HepG2 (cell line): ENCODE measurements around the gene HES7. TPM values are rescaled to one million over a fixed set of nuclear protein-coding genes. Genes with fewer than 3 reads are reported as not detected.

ENCODE experiments used
- ATF4 ChIP-seq, 2 experiments: fragments of 450-650 bp in 1 of 2; sonication (generic) in 1 of 2; formaldehyde crosslinking; IDR thresholded peaks; 2 replicates each; pipeline versions ENCODE4 v1.5.0 to v1.8.0; 2020 to 2022; ENCODE audit warnings: mild to moderate bottlenecking in 1 of 2, missing genetic modification reagents in 1 of 2
- DRAP1 ChIP-seq: IDR thresholded peaks from 2 replicates; pipeline ENCODE4 v1.6.1; 2016; ENCODE audit warnings: missing genetic modification reagents, missing compliant biosample characterization
- FOXA1 ChIP-seq, 2 experiments: fragments of 450-650 bp in 1 of 2; sonication (generic) in 1 of 2; formaldehyde crosslinking in 1 of 2; IDR thresholded peaks; 2 replicates each; pipeline versions ENCODE4 v1.4.0 to v1.6.1; 2016 to 2020; ENCODE audit warnings: missing genetic modification reagents in 1 of 2
- HNRNPK ChIP-seq: fragments of 200-400 bp; formaldehyde crosslinking; IDR thresholded peaks from 2 replicates; pipeline ENCODE4 v1.6.1; 2018; ENCODE audit warnings: low read length, low read depth, moderate library complexity, mild to moderate bottlenecking; ENCODE audit not compliant: poor library complexity, severe bottlenecking
- HNRNPL ChIP-seq: fragments of 200-400 bp; formaldehyde crosslinking; IDR thresholded peaks from 2 replicates; pipeline ENCODE4 v1.6.1; 2017; ENCODE audit warnings: mild to moderate bottlenecking, low read depth, low read length
- KDM6A ChIP-seq: IDR thresholded peaks from 2 replicates; pipeline ENCODE4 v1.6.1; 2016; ENCODE audit warnings: low read depth
- NONO ChIP-seq, 2 experiments: fragments of 450-650 bp in 1 of 2; sonication (generic) in 1 of 2; formaldehyde crosslinking in 1 of 2; IDR thresholded peaks in 1 of 2; conservative IDR thresholded peaks in 1 of 2; 2 replicates each; pipeline versions ENCODE4 v1.6.1 to v1.8.0; 2017 to 2022; ENCODE audit warnings: mild to moderate bottlenecking in 1 of 2, missing genetic modification reagents in 1 of 2, moderate library complexity in 1 of 2
- NR2F6 ChIP-seq, 2 experiments: IDR thresholded peaks; 2 replicates each; pipeline ENCODE4 v1.6.1; 2016; ENCODE audit warnings: antibody characterized with exemption in 1 of 2, mild to moderate bottlenecking in 1 of 2
- RFX1 ChIP-seq: fragments of 450-650 bp; IDR thresholded peaks from 2 replicates; pipeline ENCODE4 v1.6.1; 2017
- RFXANK ChIP-seq: IDR thresholded peaks from 2 replicates; pipeline ENCODE4 v1.6.1; 2016
- TBP ChIP-seq: sonication (generic); formaldehyde crosslinking; IDR thresholded peaks from 2 replicates; pipeline ENCODE4 v1.5.0; 2020; ENCODE audit warnings: missing genetic modification reagents
- ZFY ChIP-seq: sonication (generic); formaldehyde crosslinking; IDR thresholded peaks from 2 replicates; pipeline ENCODE4 v1.4.0; 2020; ENCODE audit warnings: missing genetic modification reagents
- ZIK1 ChIP-seq: sonication (generic); formaldehyde crosslinking; IDR thresholded peaks from 2 replicates; pipeline ENCODE4 v1.5.0; 2020; ENCODE audit warnings: mild to moderate bottlenecking, low read depth, missing genetic modification reagents, borderline replicate concordance
- ZNF180 ChIP-seq: sonication (generic); formaldehyde crosslinking; IDR thresholded peaks from 2 replicates; pipeline ENCODE4 v1.4.0; 2020; ENCODE audit warnings: low read depth, missing genetic modification reagents, borderline replicate concordance
- ZNF256 ChIP-seq: sonication (generic); formaldehyde crosslinking; conservative IDR thresholded peaks from 2 replicates; pipeline ENCODE4 v1.4.0; 2020; ENCODE audit warnings: missing genetic modification reagents
- ZNF556 ChIP-seq: sonication (generic); formaldehyde crosslinking; IDR thresholded peaks from 2 replicates; pipeline ENCODE4 v1.4.0; 2020; ENCODE audit warnings: mild to moderate bottlenecking, missing genetic modification reagents, borderline replicate concordance
- ZNF703 ChIP-seq: sonication (generic); formaldehyde crosslinking; IDR thresholded peaks from 2 replicates; pipeline ENCODE4 v1.5.1; 2020; ENCODE audit warnings: missing genetic modification reagents, mild to moderate bottlenecking, moderate library complexity, borderline replicate concordance
- ZNF749 ChIP-seq: sonication (generic); formaldehyde crosslinking; IDR thresholded peaks from 2 replicates; pipeline ENCODE4 v1.8.0; 2022; ENCODE audit warnings: mild to moderate bottlenecking, missing genetic modification reagents, moderate library complexity, borderline replicate concordance
- ZNF777 ChIP-seq: sonication (generic); formaldehyde crosslinking; IDR thresholded peaks from 2 replicates; pipeline ENCODE4 v1.4.0; 2020; ENCODE audit warnings: missing genetic modification reagents
- polyA plus RNA-seq, 8 experiments: library from polyadenylated mRNA; depleted of rRNA in 3 of 8; stranded (reverse) in 7 of 8; unstranded in 1 of 8; fragments of >200 nt; fragmentation: Illumina TruSeq in 4 of 8; extraction: Trizol in 4 of 8; gene quantifications; 2 replicates each; pipeline versions ENCODE4 v1.2.1 to v1.2.3, GENCODE V29; 2011 to 2016; ENCODE audit warnings: low read depth in 4 of 8, missing spikeins in 1 of 8, mixed read lengths in 1 of 8; ENCODE audit not compliant: insufficient read depth in 1 of 8
- total RNA-seq, 5 experiments: library from RNA; depleted of rRNA; stranded (reverse); fragments of >200 nt; fragmentation: Illumina TruSeq; extraction: Trizol; gene quantifications; 2 replicates each; pipeline ENCODE4 v1.2.3, GENCODE V29; 2016; ENCODE audit warnings: low read depth in 1 of 5
- TF ChIP-seq, protein P1 (sequence below): sonication (generic); formaldehyde crosslinking; IDR thresholded peaks from 2 replicates; pipeline ENCODE4 v1.5.0; 2020; ENCODE audit warnings: mild to moderate bottlenecking, missing genetic modification reagents
- TF ChIP-seq, protein P2 (sequence below): sonication (generic); formaldehyde crosslinking; IDR thresholded peaks from 2 replicates; pipeline ENCODE4 v1.8.1; 2022; ENCODE audit warnings: low read depth, mild to moderate bottlenecking, missing genetic modification reagents

Gene HES7
- total and polyA plus RNA-seq, 2 of the 13 experiments (the other 11 are each of a cell fraction or from before 2014, with no cell fraction given): not detected

DNA sequence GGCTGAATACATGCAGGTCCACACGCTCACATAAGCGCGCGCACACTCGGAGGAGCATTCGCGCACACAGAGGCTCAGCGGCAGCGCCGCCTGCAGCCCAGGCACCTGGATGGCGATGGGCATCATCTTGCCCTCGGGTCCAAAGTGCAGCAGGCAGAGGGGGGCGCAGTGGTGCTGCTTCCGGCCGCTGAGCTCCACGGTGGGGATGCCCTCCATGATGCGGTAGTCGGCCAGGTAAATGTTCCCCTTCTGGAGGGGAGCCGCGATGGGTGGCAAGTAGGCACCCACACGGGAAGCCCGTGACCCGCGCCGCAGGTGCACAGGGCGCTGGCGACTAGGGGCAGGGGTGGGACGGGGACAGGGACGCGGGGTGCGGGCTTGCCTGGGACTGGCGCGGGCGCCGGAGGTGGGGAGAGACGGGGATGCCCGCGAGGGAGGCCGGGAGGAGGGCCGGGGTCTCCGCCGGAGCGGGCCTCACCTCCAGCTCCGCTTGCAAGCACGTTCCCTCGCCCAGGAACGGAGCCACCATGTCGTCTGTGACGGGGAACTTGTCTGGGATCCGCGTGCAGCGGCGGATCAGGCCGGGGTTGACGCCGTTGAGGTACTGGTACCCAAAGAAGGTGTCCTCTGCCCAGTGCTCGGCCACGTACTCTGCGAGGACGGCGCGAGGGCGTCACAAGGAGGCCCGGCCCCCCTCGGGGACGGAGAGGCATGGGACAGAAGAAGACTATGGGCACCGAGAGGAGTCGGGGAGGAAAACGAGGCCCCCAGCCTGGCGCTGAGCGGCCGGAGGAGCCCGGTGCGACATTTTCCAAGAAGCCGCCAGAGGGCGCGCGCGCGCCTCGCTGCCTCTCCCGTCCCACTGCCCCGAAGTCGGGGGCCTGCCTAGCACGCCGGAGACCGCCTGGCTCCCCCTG lies 44.4 kb downstream of the HES7 start (continued):
- 0 out of 2 replicates have a peak, but pooled peaks have one; percentile 69 for TF ChIP-seq ZIK1 (CRISPR knock-in tag)
- TF ChIP-seq ZNF703 (CRISPR knock-in tag): no peak
- no peak for TF ChIP-seq RFX1
- TF ChIP-seq, protein P1, sequence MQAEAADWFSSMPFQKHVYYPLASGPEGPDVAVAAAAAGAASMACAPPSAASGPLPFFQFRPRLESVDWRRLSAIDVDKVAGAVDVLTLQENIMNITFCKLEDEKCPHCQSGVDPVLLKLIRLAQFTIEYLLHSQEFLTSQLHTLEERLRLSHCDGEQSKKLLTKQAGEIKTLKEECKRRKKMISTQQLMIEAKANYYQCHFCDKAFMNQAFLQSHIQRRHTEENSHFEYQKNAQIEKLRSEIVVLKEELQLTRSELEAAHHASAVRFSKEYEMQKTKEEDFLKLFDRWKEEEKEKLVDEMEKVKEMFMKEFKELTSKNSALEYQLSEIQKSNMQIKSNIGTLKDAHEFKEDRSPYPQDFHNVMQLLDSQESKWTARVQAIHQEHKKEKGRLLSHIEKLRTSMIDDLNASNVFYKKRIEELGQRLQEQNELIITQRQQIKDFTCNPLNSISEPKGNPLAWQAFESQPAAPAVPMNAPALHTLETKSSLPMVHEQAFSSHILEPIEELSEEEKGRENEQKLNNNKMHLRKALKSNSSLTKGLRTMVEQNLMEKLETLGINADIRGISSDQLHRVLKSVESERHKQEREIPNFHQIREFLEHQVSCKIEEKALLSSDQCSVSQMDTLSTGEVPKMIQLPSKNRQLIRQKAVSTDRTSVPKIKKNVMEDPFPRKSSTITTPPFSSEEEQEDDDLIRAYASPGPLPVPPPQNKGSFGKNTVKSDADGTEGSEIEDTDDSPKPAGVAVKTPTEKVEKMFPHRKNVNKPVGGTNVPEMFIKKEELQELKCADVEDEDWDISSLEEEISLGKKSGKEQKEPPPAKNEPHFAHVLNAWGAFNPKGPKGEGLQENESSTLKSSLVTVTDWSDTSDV (CRISPR knock-in tag): peak; percentile 66; the same call in 1 of the 2 replicates
- TF ChIP-seq, protein P2, sequence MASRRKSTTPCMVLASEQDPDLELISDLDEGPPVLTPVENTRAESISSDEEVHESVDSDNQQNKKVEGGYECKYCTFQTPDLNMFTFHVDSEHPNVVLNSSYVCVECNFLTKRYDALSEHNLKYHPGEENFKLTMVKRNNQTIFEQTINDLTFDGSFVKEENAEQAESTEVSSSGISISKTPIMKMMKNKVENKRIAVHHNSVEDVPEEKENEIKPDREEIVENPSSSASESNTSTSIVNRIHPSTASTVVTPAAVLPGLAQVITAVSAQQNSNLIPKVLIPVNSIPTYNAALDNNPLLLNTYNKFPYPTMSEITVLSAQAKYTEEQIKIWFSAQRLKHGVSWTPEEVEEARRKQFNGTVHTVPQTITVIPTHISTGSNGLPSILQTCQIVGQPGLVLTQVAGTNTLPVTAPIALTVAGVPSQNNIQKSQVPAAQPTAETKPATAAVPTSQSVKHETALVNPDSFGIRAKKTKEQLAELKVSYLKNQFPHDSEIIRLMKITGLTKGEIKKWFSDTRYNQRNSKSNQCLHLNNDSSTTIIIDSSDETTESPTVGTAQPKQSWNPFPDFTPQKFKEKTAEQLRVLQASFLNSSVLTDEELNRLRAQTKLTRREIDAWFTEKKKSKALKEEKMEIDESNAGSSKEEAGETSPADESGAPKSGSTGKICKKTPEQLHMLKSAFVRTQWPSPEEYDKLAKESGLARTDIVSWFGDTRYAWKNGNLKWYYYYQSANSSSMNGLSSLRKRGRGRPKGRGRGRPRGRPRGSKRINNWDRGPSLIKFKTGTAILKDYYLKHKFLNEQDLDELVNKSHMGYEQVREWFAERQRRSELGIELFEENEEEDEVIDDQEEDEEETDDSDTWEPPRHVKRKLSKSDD (CRISPR knock-in tag): peak; percentile 53; the same call in 1 of the 2 replicates
- no peak for TF ChIP-seq RFXANK (CRISPR knock-in tag)
- TF ChIP-seq ZNF256 (CRISPR knock-in tag): no peak; the same call in 1 of the 2 replicates
- peak; percentile 18 for TF ChIP-seq HNRNPK
- TF ChIP-seq ZNF749 (CRISPR knock-in tag): no peak
- peak; percentile 48 for TF ChIP-seq ZFY (CRISPR knock-in tag)
- TF ChIP-seq ZNF556 (CRISPR knock-in tag): no peak
- 0 out of 2 replicates have a peak, but pooled peaks have one; percentile 24 for TF ChIP-seq DRAP1 (CRISPR knock-in tag)
- TF ChIP-seq TBP (CRISPR knock-in tag): no peak
- TF ChIP-seq ZNF180 (CRISPR knock-in tag): no peak
- peak; percentile 75 for TF ChIP-seq ZNF777 (CRISPR knock-in tag)
- no peak for TF ChIP-seq FOXA1 (IDR thresholded peaks at IDR 0.05)
- no peak for TF ChIP-seq FOXA1 (CRISPR knock-in tag; IDR thresholded peaks at IDR 0.05)
- peak in 1 of 2 experiments; percentile 48; a peak in 1 of 4 replicates for TF ChIP-seq ATF4 (CRISPR knock-in tag; IDR thresholded peaks at IDR 0.05)
- no peak for TF ChIP-seq NONO (IDR thresholded peaks at IDR 0.05)
- TF ChIP-seq NONO (CRISPR knock-in tag; conservative IDR thresholded peaks at IDR 0.05): peak; percentile 71; the same call in 1 of the 2 replicates
- TF ChIP-seq HNRNPL: peak; percentile 98
- TF ChIP-seq NR2F6 (IDR thresholded peaks at IDR 0.05): no peak
- TF ChIP-seq NR2F6 (CRISPR knock-in tag; IDR thresholded peaks at IDR 0.05): 0 out of 2 replicates have a peak, but pooled peaks have one; percentile 32
- no peak for TF ChIP-seq KDM6A
